ENCODE results near the gene VLDLR.
"Not testable (repeated sequence)": the region's sequence is repeated elsewhere in the genome, so short reads cannot be mapped to it uniquely, and the experiment has no call there.

The VLDLR gene

GRCh38 chr9:2664174-2665065 is 42.8 kb downstream of the VLDLR start:
- ATAC-seq (no peak), DNase-seq (no peak)

GRCh38 chr9:2666569-2666968 is 45.0 kb downstream of the VLDLR start:
- ATAC-seq, result no peak
- DNase-seq, result no peak

- ATAC-seq, result no peak
- no peak for DNase-seq
These were observed 51.6 kb downstream of the VLDLR start for GRCh38 chr9:2673161-2673560.

GRCh38 chr9:2674141-2674824 is 52.7 kb downstream of the VLDLR start:
- DNase-seq (no peak), ATAC-seq (no peak)

GRCh38 chr9:2675834-2676233 is 54.2 kb downstream of the VLDLR start:
- DNase-seq (no peak), ATAC-seq (no peak)

GRCh38 chr9:2676466-2676865 is 54.9 kb downstream of the VLDLR start:
- no peak for ATAC-seq
- no peak for DNase-seq

- ATAC-seq, result no peak
These were observed 56.6 kb downstream of the VLDLR start for GRCh38 chr9:2677915-2678889.

GRCh38 chr9:2679011-2679410 is 57.4 kb downstream of the VLDLR start:
- DNase-seq, result no peak
- ATAC-seq, result no peak

More at GRCh38 chr9:2677915-2678889, 56.6 kb downstream of the VLDLR start:
- no peak for DNase-seq

- ATAC-seq (no peak), DNase-seq (no peak)
These were observed 60.4 kb downstream of the VLDLR start for GRCh38 chr9:2681981-2682380.

GRCh38 chr9:2686911-2687310 is 65.3 kb downstream of the VLDLR start:
- DNase-seq (no peak), ATAC-seq (no peak)

- no peak for DNase-seq
- ATAC-seq, result no peak
These were observed 67.0 kb downstream of the VLDLR start for GRCh38 chr9:2688636-2689035.

- no peak for DNase-seq
- no peak for ATAC-seq
These were observed 69.6 kb downstream of the VLDLR start for GRCh38 chr9:2691212-2691611.

GRCh38 chr9:2691626-2692025 is 70.0 kb downstream of the VLDLR start:
- no peak for DNase-seq
- no peak for ATAC-seq

- ATAC-seq, result no peak
These were observed 71.5 kb downstream of the VLDLR start for GRCh38 chr9:2693056-2693455.

GRCh38 chr9:2697492-2697891 is 75.9 kb downstream of the VLDLR start:
- ATAC-seq (no peak), DNase-seq (no peak)

More at GRCh38 chr9:2693056-2693455, 71.5 kb downstream of the VLDLR start:
- no peak for DNase-seq

- DNase-seq (no peak), ATAC-seq (no peak)
These were observed 78.8 kb downstream of the VLDLR start for GRCh38 chr9:2700398-2700797.

GRCh38 chr9:2700909-2701550 is 79.4 kb downstream of the VLDLR start:
- no peak for DNase-seq
- no peak for ATAC-seq

- ATAC-seq (no peak), DNase-seq (no peak)
These were observed 82.9 kb downstream of the VLDLR start for GRCh38 chr9:2704504-2704903.

GRCh38 chr9:2707256-2707655 is 85.7 kb downstream of the VLDLR start:
- DNase-seq, result not testable (repeated sequence)

More at GRCh38 chr9:2707256-2707655, 85.7 kb downstream of the VLDLR start:
- not testable (repeated sequence) for ATAC-seq

Data from stimulated activated naive CD8-positive, alpha-beta T cell treated with anti-CD3 and anti-CD28 coated beads, Interleukin-15, Interleukin-2, amounts not matched to agents 100 U/mL and 50 U/mL, for 24 hours (primary cell).